HG03025 (cell line): ENCODE data around the gene GRK1.
"Not testable (repeated sequence)": the region's sequence is repeated elsewhere in the genome, so short reads cannot be mapped to it uniquely, and the experiment has no call there.

Source experiments
- ATAC-seq: cut with Tn5 transposase; IDR thresholded peaks from one replicate; pipeline ENCODE4 v1.9.1; 2021; ENCODE audit warnings: mild to moderate bottlenecking, moderate library complexity; ENCODE audit not compliant: unreplicated experiment, low FRiP score

Gene GRK1

DNA sequence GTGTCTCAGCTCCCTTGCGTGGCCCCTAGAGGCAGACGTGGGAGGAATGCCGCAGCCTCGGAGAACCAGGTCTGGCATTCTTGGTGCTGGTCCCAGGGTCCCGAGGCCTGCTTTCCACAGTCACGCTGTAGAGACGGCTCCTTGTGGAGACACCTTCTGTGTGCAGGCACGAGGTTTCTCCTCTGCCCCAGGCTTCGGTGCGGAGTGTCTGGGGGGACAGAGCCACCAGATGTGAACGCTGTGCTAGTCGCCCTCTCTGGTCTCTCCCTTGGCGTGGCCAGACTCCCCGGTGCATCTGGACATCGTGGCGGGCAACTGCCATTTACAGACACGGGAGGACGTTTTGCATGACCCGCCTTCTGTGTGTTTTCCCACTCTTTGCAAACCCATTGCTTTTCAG lies 84.5 kb downstream of the GRK1 start:
- no peak for ATAC-seq

DNA sequence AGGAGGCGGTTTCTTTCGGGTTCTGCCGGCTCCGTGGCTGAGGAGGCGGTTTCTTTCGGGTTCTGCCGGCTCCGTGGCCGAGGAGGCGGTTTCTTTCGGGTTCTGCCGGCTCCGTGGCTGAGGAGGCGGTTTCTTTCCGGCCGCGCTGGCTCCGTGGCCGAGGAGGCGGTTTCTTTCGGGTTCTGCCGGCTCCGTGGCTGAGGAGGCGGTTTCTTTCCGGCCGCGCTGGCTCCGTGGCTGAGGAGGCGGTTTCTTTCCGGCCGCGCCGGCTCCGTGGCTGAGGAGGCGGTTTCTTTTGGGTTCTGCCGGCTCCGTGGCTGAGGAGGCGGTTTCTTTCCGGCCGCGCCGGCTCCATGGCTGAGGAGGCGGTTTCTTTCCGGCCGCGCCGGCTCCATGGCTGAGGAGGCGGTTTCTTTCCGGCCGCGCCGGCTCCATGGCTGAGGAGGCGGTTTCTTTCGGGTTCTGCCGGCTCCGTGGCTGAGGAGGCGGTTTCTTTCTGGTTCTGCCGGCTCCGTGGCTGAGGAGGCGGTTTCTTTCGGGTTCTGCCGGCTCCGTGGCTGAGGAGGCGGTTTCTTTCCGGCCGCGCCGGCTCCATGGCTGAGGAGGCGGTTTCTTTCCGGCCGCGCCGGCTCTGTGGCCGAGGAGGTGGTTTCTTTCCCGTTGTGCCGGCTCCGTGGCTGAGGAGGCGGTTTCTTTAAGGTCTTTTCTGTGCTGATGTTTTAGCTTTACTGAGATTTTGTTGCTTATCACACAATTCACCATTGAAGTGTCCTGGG lies 85.4 kb downstream of the GRK1 start:
- not testable (repeated sequence) for ATAC-seq

DNA sequence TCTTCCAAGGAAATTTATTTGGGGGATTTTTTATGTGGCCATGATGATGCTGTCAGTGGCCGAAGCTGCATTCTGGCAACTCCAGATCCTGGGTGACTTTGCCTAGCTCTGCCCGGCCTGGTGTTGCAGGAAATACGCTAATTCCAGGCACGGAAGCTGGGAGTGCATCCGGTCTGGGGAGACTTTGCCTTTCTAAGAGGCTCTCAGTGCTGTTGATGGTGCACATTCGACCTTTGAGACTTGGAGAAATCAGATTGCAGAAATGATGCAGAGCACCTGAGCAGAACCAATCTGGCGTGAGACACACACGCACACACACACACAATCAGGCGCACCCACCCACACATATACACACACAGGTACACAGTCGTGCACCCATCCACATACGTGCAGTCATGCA lies 86.2 kb downstream of the GRK1 start:
- no peak for ATAC-seq

DNA sequence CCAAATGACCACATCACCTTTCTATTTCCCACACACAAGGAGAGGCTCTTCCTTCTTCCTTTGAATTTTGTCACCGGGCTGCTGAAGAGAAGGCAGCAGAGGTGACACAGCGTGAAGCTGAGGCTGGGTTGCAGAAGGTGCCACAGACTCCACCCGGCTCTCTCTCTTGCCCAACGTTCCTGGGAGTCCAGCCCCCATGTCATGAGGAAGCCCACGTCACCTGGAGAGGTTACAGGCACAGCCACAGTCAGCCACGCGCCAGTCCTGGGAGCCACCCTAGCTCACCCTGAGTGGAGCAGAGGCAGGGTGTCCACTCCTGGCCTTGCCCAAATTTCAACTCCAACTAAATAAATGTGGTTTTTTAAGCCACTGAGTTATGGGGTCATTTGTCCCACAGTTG lies 87.2 kb downstream of the GRK1 start:
- ATAC-seq = no peak

DNA sequence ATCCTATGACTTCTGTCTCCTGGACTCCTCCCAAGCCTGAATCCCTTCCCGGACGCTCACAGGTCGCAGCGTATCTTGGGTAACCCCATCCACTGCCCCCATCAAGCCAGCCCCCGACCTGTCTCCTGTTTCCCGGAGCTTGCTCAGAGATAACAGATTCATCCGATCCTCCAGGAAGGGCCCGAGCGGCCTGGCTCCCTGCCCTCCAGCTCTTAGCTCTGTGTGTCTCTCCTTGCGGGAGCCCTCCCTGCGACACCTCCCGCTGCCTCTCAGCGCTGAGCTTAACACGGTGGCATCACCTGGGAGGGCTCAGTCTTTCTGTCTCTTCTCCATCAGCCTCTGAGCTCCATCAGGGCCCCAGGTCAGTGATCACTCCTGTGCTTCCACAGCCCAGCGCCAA lies 87.7 kb downstream of the GRK1 start:
- no peak for ATAC-seq

DNA sequence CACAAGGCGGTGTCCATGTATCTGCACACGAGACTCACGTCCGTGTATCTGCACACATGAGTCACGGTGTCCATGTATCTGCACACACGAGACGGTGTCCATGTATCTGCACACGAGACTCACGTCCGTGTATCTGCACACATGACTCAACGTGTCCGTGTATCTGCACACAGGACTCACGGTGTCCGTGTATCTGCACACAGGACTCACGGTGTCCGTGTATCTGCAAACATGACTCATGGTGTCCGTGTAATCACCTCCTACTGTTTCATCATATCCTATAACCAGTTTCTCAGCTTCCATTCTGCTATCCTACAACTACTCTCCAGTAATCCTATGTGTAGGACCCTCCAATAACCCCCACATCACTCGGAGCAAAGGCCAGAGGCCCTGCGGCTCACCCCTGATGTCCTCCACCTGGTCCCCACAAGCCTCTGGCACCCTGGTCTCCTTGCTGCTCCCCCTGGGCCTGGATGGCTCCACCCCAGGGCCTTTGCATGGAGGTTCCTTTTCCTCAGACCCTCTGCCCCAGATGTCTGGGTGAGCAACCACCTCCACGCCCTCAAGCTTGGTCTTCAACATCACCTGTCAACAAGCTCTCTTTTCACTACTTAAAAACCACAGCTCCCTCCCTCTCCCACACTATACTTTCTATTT lies 89.5 kb downstream of the GRK1 start:
- ATAC-seq = no peak

DNA sequence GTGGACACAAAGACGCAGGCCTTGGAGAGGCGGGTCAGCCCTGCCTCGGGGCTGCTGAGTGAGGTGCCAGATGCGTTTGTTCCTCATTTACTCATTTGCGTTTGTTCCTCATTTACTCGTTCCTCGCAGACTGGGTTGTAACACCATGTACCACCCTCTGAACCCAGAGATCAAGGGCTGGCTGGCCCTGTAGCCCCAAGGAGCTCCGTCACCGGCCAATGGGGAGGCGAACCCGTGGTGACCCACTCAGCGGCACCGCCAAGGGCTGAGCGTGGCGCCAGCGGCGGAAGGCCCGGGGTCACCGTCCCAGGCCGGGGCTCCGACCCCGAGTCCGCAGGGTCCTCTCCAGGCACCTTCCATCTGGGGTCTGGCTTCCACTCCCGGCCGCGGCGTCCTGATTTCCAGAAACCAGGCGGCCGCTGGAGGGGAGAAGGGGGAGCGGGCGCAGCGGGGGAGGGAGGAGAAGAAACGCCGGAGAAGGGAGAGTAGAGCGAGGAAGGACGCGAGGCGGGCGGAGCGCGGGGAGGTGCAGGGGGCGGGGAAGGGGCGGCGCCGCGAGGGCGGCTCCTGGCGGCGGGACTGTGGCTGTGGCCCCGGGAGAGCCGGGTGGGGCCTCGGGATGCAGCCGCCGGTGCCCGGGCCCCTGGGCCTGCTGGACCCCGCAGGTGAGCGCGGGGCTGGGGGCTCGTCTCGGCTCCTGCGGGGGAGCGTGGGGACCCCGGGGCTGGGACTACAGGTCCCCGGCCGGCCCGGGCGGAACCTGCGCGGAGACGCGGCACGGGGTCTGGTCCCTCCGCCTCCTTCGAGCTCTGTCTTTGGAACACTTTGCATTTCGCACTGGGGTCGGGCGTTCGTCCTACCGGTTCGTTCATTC lies 91.9 kb downstream of the GRK1 start, which contains the start of gene TMEM255B:
Gene TMEM255B, plus strand, starts transcription at position 576 of the 874 bp plus-strand sequence. Its CDS starts 44 bp downstream, at position 620.
- ATAC-seq = no peak

DNA sequence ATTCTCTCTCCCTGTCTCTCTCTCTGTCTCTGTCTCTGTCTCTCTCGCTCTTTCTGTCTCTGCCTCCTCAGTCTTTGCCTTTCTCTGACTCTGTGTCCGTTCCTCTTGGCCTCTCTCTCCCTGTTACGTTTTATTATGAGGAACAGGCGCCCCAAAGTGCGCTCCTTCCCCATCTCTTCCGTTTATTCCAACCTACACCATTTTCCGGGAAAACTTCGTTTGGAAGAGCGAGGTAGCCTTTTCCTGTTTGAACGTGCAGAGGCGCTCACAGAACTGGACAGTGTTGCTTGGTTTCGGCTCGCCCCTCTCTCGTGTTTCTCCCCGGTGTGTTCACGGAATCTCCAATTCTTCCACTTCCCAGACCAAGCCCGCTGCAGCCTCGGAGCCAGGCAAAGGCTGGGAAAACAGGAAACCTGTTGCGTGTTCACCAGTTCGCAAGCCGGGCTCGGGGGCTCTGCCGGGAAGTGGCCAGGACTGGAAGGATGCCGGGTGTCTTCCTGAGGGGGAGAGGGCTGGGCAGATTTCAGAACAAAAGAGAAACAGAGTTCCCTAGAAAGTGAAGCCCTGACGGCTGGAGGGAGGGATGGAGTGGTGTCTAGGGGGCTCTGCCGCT lies 92.6 kb downstream of the GRK1 start:
- ATAC-seq = no peak

DNA sequence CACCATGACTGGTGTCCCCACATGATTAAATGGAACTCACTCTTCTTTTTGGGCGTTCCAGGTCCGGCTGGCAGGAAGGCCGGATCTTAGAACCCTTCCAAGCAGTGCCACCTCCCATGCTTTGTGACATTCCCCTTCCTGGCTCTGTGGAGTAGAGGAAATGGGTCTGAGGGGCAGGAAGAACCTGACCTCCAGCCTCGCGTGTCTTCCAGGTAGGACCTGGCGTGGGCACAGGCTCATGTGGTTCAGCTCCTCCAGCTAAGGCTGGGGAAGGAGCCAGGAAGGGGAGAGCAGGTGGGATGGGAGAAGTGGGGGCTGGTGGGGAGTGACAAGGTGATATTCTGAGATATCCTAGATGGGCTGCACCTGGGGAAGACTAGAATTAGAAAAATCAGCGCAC lies 94.1 kb downstream of the GRK1 start:
- no peak for ATAC-seq

DNA sequence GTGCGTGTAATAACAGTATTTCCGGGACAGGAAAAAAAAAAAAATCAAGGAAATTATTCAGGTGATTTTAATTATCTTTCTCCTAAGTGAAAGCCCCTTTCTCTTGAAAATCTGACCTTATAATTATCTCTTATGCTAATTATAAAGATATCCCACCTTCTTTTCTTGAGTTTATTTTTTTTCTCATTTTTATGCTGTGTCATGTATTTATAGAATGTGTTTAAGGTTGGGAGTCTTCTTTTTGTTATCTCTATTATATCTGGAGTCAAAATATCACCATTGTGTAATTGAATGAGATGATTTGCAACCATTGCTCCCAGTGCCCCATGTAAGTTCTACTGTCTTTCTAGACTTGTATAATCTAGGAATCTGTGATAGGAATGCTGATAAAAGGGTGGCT lies 95.1 kb downstream of the GRK1 start:
- ATAC-seq = no peak

DNA sequence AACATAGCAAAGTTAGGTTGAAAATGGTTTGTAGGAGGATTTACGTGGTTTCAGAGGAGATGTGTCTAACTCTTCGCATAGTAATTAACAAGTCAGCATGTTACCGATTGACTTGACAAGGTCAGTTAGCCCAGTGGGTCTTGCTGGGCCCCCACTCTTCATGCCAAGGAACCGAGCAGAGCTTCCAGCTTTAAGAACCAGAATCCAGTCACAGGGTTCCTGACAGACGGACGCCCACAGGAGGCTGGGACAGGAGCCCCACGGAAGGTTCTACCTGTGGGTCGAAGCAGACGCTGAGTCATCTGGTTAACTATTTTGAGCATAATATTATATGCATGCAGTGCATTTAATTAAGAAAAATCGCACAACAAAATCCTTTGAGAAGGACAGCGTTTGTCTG lies 95.5 kb downstream of the GRK1 start:
- no peak for ATAC-seq

DNA sequence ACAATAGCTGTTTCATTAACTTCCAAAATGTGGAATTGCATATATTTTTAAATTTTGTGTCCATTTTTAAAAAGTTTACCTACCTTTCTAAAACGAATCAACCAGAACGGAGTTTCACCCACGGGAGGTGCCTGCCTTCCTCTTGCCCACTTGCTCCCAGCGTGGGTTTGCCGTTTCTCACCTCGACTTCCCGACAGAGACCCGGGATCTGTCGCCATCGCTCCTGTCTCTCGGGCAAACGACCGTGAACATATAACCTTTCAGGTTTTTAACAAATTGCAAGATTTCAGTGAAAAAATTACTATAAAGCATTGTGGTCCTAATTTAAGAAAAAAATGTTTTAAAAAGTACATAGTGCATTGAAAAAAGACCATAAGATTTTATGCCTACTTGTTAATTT lies 96.2 kb downstream of the GRK1 start:
- no peak for ATAC-seq

DNA sequence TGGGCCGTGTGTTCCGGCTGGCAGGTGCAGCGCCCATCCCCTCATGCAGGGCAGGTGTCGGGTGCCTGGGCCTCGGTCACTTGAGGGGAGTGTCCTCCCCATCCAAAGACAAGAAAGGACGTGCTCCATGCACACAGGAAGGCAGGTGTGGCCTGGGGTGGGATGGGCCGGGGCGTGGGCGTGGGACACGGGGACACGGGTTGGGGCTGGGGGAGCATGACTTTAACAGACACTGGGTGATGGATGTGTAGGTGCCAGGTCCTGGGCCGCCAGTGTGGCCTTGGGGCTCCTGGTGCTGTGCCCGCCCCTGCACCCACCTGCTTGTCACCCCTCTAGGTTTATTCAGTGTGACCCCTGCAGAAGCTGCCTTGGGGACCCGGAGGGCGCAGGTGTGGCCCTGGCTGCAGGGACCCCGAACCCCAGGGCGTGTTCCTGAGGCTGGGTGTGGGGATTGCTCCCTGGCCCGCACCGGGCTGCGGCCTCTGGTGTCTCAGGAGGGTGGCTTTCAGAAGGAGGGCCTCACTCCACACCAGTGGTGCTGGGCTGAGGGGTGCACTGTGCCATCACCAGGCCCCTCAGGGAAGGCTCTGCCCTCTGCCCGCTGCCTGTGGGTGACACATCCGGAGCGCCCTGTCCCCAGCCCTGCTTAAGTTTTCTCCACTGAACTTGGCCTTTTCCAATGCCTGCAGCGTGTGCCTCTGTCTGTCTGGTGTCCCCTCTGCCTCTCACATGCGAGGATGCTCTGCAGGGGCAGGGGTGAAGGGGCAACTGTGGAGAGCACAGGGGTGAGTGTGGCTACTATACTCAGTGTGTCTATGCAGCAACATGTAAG lies 97.2 kb downstream of the GRK1 start:
- no peak for ATAC-seq

DNA sequence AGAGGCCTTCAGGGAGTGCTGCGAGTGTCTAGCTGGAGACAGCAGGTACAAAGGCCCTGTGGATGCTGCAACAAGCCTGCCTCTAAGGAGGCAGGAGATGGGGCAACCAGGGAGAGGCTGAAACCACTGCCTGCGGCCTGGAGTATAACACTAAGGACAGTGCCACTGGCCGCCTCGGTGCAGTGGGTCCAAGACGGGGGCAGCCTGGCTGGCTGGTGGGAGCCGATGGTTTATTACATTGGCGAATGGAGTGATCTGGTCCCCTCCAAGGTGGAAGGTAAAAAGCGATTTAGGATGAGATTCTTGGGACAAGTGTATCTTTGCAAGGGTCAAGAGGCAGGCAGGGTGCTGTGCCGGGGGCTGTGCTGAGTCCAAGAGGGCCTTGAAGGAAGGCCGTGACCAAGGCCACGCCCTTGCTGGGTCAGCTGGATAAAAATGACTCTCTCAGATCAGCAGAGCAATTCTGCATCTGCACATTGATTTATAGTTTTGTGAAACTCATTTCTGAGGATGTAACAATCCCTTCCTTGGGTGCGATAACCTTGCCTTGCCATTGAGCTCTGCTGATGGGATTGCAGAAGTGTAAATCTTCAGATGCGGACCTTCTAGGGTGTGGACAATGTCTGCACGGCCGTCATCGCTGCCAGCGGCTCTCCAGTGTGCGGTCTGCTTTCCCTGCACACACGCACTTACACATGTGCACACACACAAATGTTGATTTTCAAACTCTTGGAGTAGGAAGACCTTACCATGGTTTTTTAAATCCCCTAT lies 98.0 kb downstream of the GRK1 start:
- no peak for ATAC-seq

DNA sequence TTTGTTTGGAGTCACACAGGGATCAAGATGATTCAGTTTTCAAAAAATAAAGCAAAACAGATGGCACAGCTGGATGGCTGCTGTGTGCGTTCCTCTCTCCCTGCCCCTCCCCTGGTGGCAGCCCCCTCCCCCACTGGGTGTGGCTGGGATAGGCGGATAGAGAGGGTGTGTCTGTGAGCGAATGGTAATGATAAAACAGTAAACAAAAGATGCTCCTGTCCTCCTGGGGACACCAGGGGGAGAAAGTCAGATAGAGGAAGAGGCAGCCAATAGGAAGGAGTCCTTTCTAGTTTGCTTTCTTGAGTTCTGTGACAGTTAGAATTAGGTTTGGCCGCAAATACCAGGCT lies 98.5 kb downstream of the GRK1 start:
- ATAC-seq = no peak

DNA sequence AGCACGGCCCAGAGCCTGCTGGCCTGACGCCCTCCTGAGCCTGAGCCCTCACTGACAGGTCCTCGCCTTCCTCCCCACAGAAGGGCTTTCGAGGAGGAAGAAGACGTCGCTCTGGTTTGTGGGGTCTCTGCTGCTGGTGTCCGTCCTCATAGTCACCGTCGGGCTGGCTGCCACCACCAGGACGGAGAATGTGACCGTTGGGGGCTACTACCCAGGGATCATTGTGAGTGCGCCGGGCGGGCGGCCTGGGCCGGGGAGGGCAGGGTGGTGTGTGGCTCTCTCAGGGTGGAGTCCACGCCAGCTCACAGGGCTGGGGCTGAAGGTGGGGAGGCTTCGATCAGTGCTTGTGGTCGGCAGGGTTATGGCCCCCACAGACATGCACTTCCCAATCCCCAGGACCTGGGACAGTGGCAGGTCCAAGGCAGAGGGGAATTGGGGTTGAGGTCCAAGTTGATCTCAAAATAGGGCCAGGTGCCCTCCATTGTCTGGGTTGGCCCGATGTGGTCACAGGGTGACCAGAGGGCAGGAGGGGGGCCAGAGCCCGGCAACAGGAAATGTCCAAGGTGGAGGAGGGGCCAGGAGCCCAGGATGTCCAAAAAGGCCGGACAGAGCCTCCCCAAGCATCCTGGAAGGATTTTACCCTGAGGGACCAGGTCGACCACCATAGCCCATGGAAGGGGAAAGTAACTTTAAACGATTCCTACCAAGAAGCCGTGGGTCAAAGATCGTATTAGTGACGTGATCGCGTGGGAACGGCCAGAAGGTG lies 99.2 kb downstream of the GRK1 start:
- ATAC-seq = no peak

DNA sequence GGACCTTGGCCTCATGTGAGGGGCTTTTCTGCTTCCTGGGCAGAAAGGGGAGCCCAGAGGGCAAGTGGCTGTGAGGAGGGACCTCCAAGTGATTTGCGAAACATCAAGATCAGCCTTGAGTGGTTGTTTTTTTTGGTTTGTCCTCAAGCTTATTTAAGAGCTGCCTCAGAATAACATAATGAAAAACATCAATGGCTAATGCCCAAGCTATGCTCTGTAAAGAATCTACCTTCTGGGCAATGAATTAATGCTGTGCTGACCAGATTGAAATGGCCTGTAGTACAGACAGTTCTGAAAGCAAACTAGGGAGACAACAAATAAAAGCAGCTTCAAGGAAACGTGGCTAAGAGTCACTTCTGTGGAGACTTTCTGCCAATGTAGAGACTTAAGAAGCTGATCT lies 100.3 kb downstream of the GRK1 start:
- ATAC-seq = no peak

DNA sequence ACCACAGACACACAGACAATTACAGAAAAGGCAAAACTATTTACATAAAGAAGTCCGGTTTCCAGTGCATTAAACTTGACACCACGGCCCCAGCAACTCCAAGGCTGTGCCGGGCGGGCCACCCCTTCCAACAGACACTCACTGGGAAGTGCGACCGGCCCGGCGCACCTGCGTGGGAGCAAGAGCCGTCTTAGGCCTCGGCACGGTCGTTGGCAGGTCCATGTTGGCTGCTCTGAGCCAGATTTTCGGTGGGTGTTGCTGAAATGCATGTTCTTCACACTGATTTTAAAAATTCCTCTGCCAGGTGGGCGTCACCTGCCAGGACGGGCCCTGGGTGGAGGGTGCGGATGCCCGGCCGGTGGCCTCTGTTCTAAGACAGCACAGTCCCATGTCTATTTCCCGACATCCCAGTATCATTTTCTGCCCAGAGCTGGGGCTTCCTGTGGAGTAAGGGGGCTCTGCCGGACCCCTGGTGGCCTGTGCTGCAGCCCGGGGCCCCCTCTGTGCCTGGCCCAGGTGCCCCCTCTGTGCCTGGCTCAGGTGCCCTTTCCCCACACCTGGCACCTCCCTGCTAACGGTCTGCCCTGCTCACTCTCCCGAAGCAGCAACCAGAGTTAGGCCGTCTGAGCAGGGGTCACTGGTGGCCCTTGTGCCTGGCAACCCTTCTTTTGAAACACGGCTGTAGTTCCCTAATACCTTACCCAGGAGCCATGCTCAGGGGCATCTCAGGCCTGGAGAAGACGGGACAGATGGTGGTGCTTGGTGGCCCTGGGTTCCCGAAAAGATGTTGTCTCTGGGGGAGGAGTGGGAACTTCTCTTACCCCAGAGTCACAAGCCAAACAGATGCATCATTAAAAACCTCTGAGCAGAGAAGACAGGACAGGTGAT lies 101.2 kb downstream of the GRK1 start:
- no peak for ATAC-seq
